ENCODE measurements around the gene LOXL4.

The LOXL4 gene

DNA sequence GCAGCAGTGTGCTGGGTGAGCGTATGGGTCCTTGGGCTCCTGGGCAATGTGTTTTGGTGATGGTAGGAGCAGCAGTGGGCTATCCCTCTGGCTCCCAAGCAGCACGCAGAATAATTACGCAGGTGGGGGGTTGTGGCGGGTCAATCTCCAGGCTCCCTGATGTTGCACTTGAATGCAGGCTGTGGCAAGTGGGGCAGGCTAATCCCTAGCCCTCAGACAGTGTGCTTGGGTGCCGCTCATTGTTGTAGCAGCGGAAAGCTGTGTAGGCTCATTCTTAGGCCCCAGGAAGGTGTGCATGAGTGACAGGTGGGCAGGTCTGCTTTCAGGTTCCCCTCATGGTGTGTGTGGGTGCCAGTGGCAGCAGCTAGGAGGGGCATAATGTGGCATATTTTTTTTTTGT, 44.1 kb downstream of the LOXL4 start:
- no peaks in the 10 kb centered on the region for H3K27me3 ChIP-seq (ENCODE audit: insufficient read depth, low read length, poor library complexity)
- peaks cover 7% of the 10 kb centered on the region; the same call in 1 of the 2 replicates for H4K20me1 ChIP-seq (ENCODE audit: insufficient read depth, low read length)
- H2AFZ ChIP-seq (ENCODE audit: low read depth, low read length): no peak overlapping the region
- peaks cover 9% of the 10 kb centered on the region for H3K9me3 ChIP-seq (ENCODE audit: insufficient read depth, low read length, severe bottlenecking)
- no peak overlapping the region for H3K4me3 ChIP-seq (ENCODE audit: low read depth in 1 of 2, low read length in 2 of 2)
- no peak for TF ChIP-seq EZH2 (IDR thresholded peaks at IDR 0.05; ENCODE audit: borderline replicate concordance, low read depth, low read length, severe bottlenecking)
- TF ChIP-seq, protein P1, sequence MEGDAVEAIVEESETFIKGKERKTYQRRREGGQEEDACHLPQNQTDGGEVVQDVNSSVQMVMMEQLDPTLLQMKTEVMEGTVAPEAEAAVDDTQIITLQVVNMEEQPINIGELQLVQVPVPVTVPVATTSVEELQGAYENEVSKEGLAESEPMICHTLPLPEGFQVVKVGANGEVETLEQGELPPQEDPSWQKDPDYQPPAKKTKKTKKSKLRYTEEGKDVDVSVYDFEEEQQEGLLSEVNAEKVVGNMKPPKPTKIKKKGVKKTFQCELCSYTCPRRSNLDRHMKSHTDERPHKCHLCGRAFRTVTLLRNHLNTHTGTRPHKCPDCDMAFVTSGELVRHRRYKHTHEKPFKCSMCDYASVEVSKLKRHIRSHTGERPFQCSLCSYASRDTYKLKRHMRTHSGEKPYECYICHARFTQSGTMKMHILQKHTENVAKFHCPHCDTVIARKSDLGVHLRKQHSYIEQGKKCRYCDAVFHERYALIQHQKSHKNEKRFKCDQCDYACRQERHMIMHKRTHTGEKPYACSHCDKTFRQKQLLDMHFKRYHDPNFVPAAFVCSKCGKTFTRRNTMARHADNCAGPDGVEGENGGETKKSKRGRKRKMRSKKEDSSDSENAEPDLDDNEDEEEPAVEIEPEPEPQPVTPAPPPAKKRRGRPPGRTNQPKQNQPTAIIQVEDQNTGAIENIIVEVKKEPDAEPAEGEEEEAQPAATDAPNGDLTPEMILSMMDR (IDR thresholded peaks at IDR 0.05; ENCODE audit: borderline replicate concordance, extremely low read depth, low read length, poor library complexity, severe bottlenecking): no peak
- no peak for ATAC-seq (ENCODE audit: insufficient read depth, low read depth)
- H3K4me2 ChIP-seq (ENCODE audit: insufficient read depth, low read length): no peak overlapping the region
- H3K27ac ChIP-seq (ENCODE audit: low read length): no peak overlapping the region
- peaks cover 34% of the 10 kb centered on the region for H3K79me2 ChIP-seq (ENCODE audit: insufficient read depth, low read length)
- DNase-seq: no peak
- no peaks in the 10 kb centered on the region; the same call in 1 of the 2 replicates for H3K36me3 ChIP-seq (ENCODE audit: insufficient read depth, low read length)
- no peaks in the 10 kb centered on the region for H3K4me1 ChIP-seq (ENCODE audit: insufficient read depth, low read length)
- H3K9ac ChIP-seq (ENCODE audit: low read depth, low read length): no peak overlapping the region

DNA sequence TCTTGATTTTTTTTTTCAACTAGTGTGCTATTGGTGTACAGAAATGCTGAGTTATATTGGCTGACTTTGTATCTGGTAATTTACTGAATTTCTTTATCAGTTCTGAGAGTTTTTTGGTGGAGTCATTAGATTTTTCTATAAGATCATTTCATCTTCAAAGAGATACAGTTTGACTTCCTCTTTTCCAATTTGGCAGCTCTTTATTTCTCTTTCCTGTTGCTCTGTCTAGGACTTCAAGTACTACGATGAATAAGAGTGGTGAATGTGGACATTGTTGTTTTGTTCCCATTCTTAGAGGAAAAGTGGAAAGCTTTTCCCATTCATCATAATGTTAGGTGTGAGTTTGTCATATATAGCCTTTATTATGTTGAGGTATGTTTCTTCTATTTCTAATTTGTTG, 50.2 kb downstream of the LOXL4 start:
- TF ChIP-seq EZH2 (IDR thresholded peaks at IDR 0.05; ENCODE audit: borderline replicate concordance, low read depth, low read length, severe bottlenecking): no peak
- TF ChIP-seq, protein P1 (IDR thresholded peaks at IDR 0.05; ENCODE audit: borderline replicate concordance, extremely low read depth, low read length, poor library complexity, severe bottlenecking): no peak
- Histone ChIP-seq H3K36me3 (ENCODE audit: insufficient read depth, low read length) (peaks cover 8% of the 10 kb centered on the region; the same call in 1 of the 2 replicates), H3K4me3 (ENCODE audit: low read depth in 1 of 2, low read length in 2 of 2) (no peak overlapping the region), H3K79me2 (ENCODE audit: insufficient read depth, low read length) (peaks cover 47% of the 10 kb centered on the region), H3K27ac (ENCODE audit: low read length) (no peak overlapping the region), H4K20me1 (ENCODE audit: insufficient read depth, low read length) (no peaks in the 10 kb centered on the region), H3K4me2 (ENCODE audit: insufficient read depth, low read length) (no peak overlapping the region), H2AFZ (ENCODE audit: low read depth, low read length) (no peak overlapping the region), H3K27me3 (ENCODE audit: insufficient read depth, low read length, poor library complexity) (no peaks in the 10 kb centered on the region), H3K4me1 (ENCODE audit: insufficient read depth, low read length) (no peaks in the 10 kb centered on the region), H3K9ac (ENCODE audit: low read depth, low read length) (no peak overlapping the region), H3K9me3 (ENCODE audit: insufficient read depth, low read length, severe bottlenecking) (peaks cover 9% of the 10 kb centered on the region)
- ATAC-seq (ENCODE audit: insufficient read depth, low read depth) (no peak), DNase-seq (no peak)

GRCh38 chr10:98215373-98215772, 52.6 kb downstream of the LOXL4 start:
- ATAC-seq (ENCODE audit: insufficient read depth, low read depth): no peak

More at GRCh38 chr10:98215373-98215772, 52.6 kb downstream of the LOXL4 start:
- no peaks in the 10 kb centered on the region for H3K4me1 ChIP-seq (ENCODE audit: insufficient read depth, low read length)
- DNase-seq: no peak
- peaks cover 5% of the 10 kb centered on the region; the same call in 1 of the 2 replicates for H4K20me1 ChIP-seq (ENCODE audit: insufficient read depth, low read length)
- H2AFZ ChIP-seq (ENCODE audit: low read depth, low read length): no peak overlapping the region
- no peak overlapping the region for H3K27ac ChIP-seq (ENCODE audit: low read length)
- no peak overlapping the region for H3K4me2 ChIP-seq (ENCODE audit: insufficient read depth, low read length)
- no peak overlapping the region for H3K9ac ChIP-seq (ENCODE audit: low read depth, low read length)
- TF ChIP-seq EZH2 (IDR thresholded peaks at IDR 0.05; ENCODE audit: borderline replicate concordance, low read depth, low read length, severe bottlenecking): no peak
- TF ChIP-seq, protein P1 (IDR thresholded peaks at IDR 0.05; ENCODE audit: borderline replicate concordance, extremely low read depth, low read length, poor library complexity, severe bottlenecking): no peak
- H3K4me3 ChIP-seq (ENCODE audit: low read depth in 1 of 2, low read length in 2 of 2): no peak overlapping the region
- no peaks in the 10 kb centered on the region for H3K27me3 ChIP-seq (ENCODE audit: insufficient read depth, low read length, poor library complexity)
- peaks cover 49% of the 10 kb centered on the region for H3K79me2 ChIP-seq (ENCODE audit: insufficient read depth, low read length)
- H3K9me3 ChIP-seq (ENCODE audit: insufficient read depth, low read length, severe bottlenecking): peaks cover 9% of the 10 kb centered on the region
- peaks cover 21% of the 10 kb centered on the region for H3K36me3 ChIP-seq (ENCODE audit: insufficient read depth, low read length)

All from DND-41 (cell line).